HG02642 (cell line): ENCODE results near the gene TAF15.

ENCODE experiments used
- ATAC-seq: cut with Tn5 transposase; IDR thresholded peaks from one replicate; pipeline ENCODE4 v1.9.1; 2021; ENCODE audit warnings: mild to moderate bottlenecking; ENCODE audit not compliant: unreplicated experiment, poor library complexity

The TAF15 gene

DNA sequence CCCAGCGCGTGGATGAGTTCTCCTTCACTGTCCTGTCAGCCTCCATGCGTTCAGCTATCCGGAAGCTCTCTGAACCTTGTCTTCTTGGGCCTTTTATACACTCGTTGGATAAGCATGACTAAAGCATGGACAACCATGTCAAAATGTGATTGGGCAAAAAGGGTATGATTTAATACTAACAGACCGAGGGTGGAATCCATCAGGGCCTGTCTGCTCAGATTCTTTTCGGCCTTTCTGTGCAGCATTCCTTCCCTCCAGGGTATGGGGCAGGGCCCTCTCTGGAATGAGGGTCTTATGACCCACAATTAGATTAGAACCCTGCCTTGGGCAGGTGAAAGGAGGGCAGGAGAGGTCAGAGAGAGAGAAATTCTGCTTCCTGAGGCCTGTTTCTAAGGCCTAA, 84.9 kb downstream of the TAF15 start:
- no peak for ATAC-seq

DNA sequence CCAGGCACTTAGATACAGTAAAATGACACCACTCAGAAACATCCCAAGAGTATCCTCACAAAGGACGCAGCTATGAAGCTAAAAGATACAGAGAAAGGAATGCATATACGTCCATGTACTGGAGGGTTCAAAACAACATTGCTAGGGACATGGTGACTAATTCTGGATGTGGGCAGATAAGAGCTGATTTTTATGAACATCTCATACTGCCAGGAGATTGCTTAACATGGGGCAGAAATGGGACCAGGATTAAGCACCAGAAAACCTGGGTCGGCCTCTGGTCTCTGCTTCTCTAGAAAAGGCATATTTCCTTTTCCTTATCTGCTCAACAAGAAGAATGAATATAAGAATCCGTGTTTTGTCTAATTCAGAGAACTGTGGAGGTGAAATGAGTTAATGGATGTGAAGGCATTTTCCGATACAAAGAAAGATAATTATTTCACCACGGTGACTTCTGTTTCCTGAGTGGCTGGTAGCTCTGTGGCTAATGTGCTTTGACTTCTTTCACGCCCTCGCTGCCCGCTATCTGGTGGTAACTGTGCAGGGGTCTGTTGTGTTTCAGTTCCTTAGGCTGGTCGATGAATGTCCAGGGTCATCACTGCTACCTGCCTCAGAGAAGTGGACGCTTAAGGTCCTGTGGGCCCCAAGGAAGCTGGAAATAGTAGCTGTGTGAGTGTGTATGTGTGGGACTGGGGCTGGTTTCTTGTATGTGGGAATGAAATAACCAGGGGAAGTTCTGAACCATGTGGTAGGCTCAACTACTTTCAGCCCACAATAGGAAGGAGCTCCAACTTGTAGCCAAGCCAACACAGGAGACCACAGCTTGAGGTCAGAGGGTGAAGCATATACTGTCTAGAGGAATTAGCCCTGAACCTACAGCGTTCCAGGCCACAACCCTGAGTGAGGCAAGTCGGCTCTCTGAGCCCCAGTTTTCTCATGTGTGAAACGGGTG, 86.6 kb downstream of the TAF15 start:
- no peak for ATAC-seq
